IMR-90 (cell line): ENCODE measurements around the gene MFGE8. TPM values are rescaled to one million over a fixed set of nuclear protein-coding genes. Genes with fewer than 3 reads are reported as not detected.

Source experiments
- ATAC-seq: fragments of 200-7000 bp; cut with Tn5 transposase; 2 replicates; pipeline ENCODE4 v1.9.1; 2020; ENCODE audit warnings: low read depth, mild to moderate bottlenecking, moderate library complexity
- BruUV-seq: library from RNA; stranded (reverse); fragments of 400-500 nt; replicated peaks from 2 replicates; lab custom pipeline; 2021; lab: Mats Ljungman, UMichigan
- CTCF ChIA-PET: fragments of 300-600 bp; formaldehyde crosslinking; extraction: SDS; loops from one replicate; lab custom pipeline; 2021; ENCODE audit warnings: antibody characterized with exemption; lab: Yijun Ruan, JAX
- POLR2A ChIA-PET: fragments of 300-600 bp; sonication (Branson Sonifier 250); formaldehyde crosslinking; loops from one replicate; lab custom pipeline; 2022; ENCODE audit warnings: antibody characterized with exemption; ENCODE audit not compliant: unreplicated experiment; lab: Charles Lee
- DNase-seq: peaks from one replicate; pipeline ENCODE4 v3.0.0; 2013
- H2AFZ ChIP-seq: replicated peaks from 2 replicates; pipeline ENCODE3; 2013; ENCODE audit warnings: low read length, mild to moderate bottlenecking; ENCODE audit not compliant: poor library complexity
- H2AK5ac ChIP-seq: 2 replicates; pipeline ENCODE4 v1.6.1; 2013; ENCODE audit warnings: low read depth, low read length, inconsistent platforms
- H2AK9ac ChIP-seq: replicated peaks from 2 replicates; pipeline ENCODE3; 2013; ENCODE audit warnings: mild to moderate bottlenecking, low read depth, low read length, moderate library complexity; ENCODE audit not compliant: poor library complexity
- H2BK120ac ChIP-seq: 2 replicates; pipeline ENCODE4 v1.6.1; 2013; ENCODE audit warnings: low read depth, low read length, inconsistent platforms
- H2BK15ac ChIP-seq: 3 replicates; pipeline ENCODE4 v1.6.1; 2013; ENCODE audit warnings: low read depth, low read length, inconsistent platforms
- H2BK20ac ChIP-seq: 2 replicates; pipeline ENCODE4 v1.6.1; 2013; ENCODE audit warnings: low read depth, mild to moderate bottlenecking, inconsistent platforms, low read length, moderate library complexity
- H2BK5ac ChIP-seq: 2 replicates; pipeline ENCODE4 v1.6.1; 2013; ENCODE audit warnings: mild to moderate bottlenecking, low read depth, low read length, inconsistent platforms; ENCODE audit not compliant: poor library complexity, severe bottlenecking
- H3K14ac ChIP-seq: replicated peaks from 2 replicates; pipeline ENCODE4 v1.6.1; 2013; ENCODE audit warnings: low read depth, low read length, inconsistent platforms
- H3K18ac ChIP-seq: 2 replicates; pipeline ENCODE4 v1.6.1; 2013; ENCODE audit warnings: low read depth, low read length, control low read depth
- H3K23ac ChIP-seq: 2 replicates; pipeline ENCODE4 v1.6.1; 2013; ENCODE audit warnings: low read depth, low read length, inconsistent platforms
- H3K27ac ChIP-seq: 2 replicates; pipeline ENCODE4 v1.5.1; 2013; ENCODE audit warnings: mild to moderate bottlenecking, control low read depth, low read length; ENCODE audit not compliant: insufficient read depth
- H3K27me3 ChIP-seq: 2 replicates; pipeline ENCODE4 v1.6.1; 2013; ENCODE audit warnings: low read length; ENCODE audit not compliant: control insufficient read depth, insufficient read depth
- H3K36me3 ChIP-seq: 2 replicates; pipeline ENCODE4 v1.6.1; 2013; ENCODE audit warnings: low read length, mixed read lengths; ENCODE audit not compliant: control insufficient read depth, insufficient read depth
- H3K4ac ChIP-seq: 2 replicates; pipeline ENCODE4 v1.6.1; 2013; ENCODE audit warnings: low read depth, low read length, inconsistent platforms
- H3K4me1 ChIP-seq: 2 replicates; pipeline ENCODE4 v1.6.1; 2013; ENCODE audit warnings: low read length, mixed read lengths; ENCODE audit not compliant: control insufficient read depth, insufficient read depth
- H3K4me2 ChIP-seq: 2 replicates; pipeline ENCODE4 v1.6.1; 2013; ENCODE audit warnings: low read depth, mild to moderate bottlenecking, control low read depth, low read length, moderate library complexity
- H3K4me3 ChIP-seq: 2 replicates; pipeline ENCODE4 v1.5.1; 2013; ENCODE audit warnings: low read depth, mild to moderate bottlenecking, control low read depth, low read length, moderate library complexity; ENCODE audit not compliant: insufficient read depth
- H3K56ac ChIP-seq: 2 replicates; pipeline ENCODE4 v1.6.1; 2013; ENCODE audit warnings: low read length, inconsistent platforms; ENCODE audit not compliant: insufficient read depth; ENCODE audit errors: extremely low read depth
- H3K79me1 ChIP-seq, 2 experiments: 2 replicates each; pipeline ENCODE4 v1.6.1; 2013; ENCODE audit warnings: low read length in 2 of 2, inconsistent platforms in 1 of 2, low read depth in 1 of 2
- H3K9ac ChIP-seq: 2 replicates; pipeline ENCODE4 v1.6.1; 2013; ENCODE audit warnings: low read depth, low read length, control low read depth
- H3K9me1 ChIP-seq: 2 replicates; pipeline ENCODE4 v1.6.1; 2013; ENCODE audit warnings: low read length, inconsistent platforms; ENCODE audit not compliant: insufficient read depth
- H3K9me3 ChIP-seq: 2 replicates; pipeline ENCODE4 v1.6.1; 2013; ENCODE audit warnings: low read length; ENCODE audit not compliant: control insufficient read depth, insufficient read depth
- H4K20me1 ChIP-seq: 2 replicates; pipeline ENCODE4 v1.6.1; 2013; ENCODE audit warnings: low read length, inconsistent platforms; ENCODE audit not compliant: insufficient read depth
- H4K5ac ChIP-seq: 2 replicates; pipeline ENCODE4 v1.6.1; 2013; ENCODE audit warnings: mild to moderate bottlenecking, low read depth, low read length, control low read depth
- H4K8ac ChIP-seq, 2 experiments: 2 replicates each; pipeline ENCODE4 v1.6.1; 2013; ENCODE audit warnings: low read depth in 2 of 2, low read length in 2 of 2, control low read depth in 1 of 2, inconsistent platforms in 1 of 2
- H4K91ac ChIP-seq: 2 replicates; pipeline ENCODE4 v1.6.1; 2013; ENCODE audit warnings: low read depth, low read length, inconsistent platforms; ENCODE audit not compliant: insufficient read depth
- BHLHE40 ChIP-seq: fragments of 150-350 bp; IDR thresholded peaks from 2 replicates; pipeline ENCODE4 v1.6.1; 2016; ENCODE audit warnings: mild to moderate bottlenecking, low read depth, low read length
- CEBPB ChIP-seq: IDR thresholded peaks from 2 replicates; pipeline ENCODE4 v1.6.1; 2012; ENCODE audit warnings: low read depth, low read length, improper control_type of control experiment
- ELK1 ChIP-seq: fragments of 150-350 bp; IDR thresholded peaks from 2 replicates; pipeline ENCODE4 v1.6.1; 2016; ENCODE audit warnings: low read depth, mild to moderate bottlenecking, low read length, moderate library complexity, borderline replicate concordance
- FOS ChIP-seq: fragments of 150-350 bp; IDR thresholded peaks from 2 replicates; pipeline ENCODE4 v1.6.1; 2016; ENCODE audit warnings: low read depth, low read length
- MAFK ChIP-seq: IDR thresholded peaks from 2 replicates; pipeline ENCODE4 v1.6.1; 2012; ENCODE audit warnings: low read depth, low read length, improper control_type of control experiment
- MAZ ChIP-seq: IDR thresholded peaks from 2 replicates; pipeline ENCODE4 v1.6.1; 2012; ENCODE audit warnings: low read depth, mild to moderate bottlenecking, low read length, improper control_type of control experiment, moderate library complexity, borderline replicate concordance
- NFE2L2 ChIP-seq: fragments of 150-350 bp; IDR thresholded peaks from 2 replicates; pipeline ENCODE4 v1.6.1; 2016; ENCODE audit warnings: low read depth, mild to moderate bottlenecking, low read length
- POLR2A ChIP-seq: IDR thresholded peaks from 2 replicates; pipeline ENCODE4 v1.6.1; 2012; ENCODE audit warnings: mild to moderate bottlenecking, low read depth, low read length
- RAD21 ChIP-seq: IDR thresholded peaks from 2 replicates; pipeline ENCODE4 v1.6.1; 2012; ENCODE audit warnings: low read length, improper control_type of control experiment
- RCOR1 ChIP-seq: IDR thresholded peaks from 2 replicates; pipeline ENCODE4 v1.6.1; 2012; ENCODE audit warnings: mild to moderate bottlenecking, low read length, improper control_type of control experiment; ENCODE audit not compliant: insufficient replicate concordance
- RFX5 ChIP-seq: IDR thresholded peaks from 2 replicates; pipeline ENCODE4 v1.8.0; 2012; ENCODE audit warnings: low read depth, mild to moderate bottlenecking, low read length, moderate library complexity
- SMC3 ChIP-seq: fragments of 150-350 bp; IDR thresholded peaks from 2 replicates; pipeline ENCODE4 v1.6.1; 2016; ENCODE audit warnings: low read depth, mild to moderate bottlenecking, antibody characterized with exemption, low read length, moderate library complexity
- USF2 ChIP-seq: fragments of 150-350 bp; IDR thresholded peaks from 2 replicates; pipeline ENCODE4 v1.6.1; 2017; ENCODE audit warnings: mild to moderate bottlenecking, antibody characterized with exemption, low read length, low read depth
- WGBS, 2 experiments: methylation state at CpG; one replicate each; pipeline versions ENCODE4 v1.1.5 to v1.1.7; 2013; ENCODE audit warnings: missing lambda C conversion rate in 2 of 2; ENCODE audit not compliant: insufficient read length in 1 of 2; ENCODE audit errors: extremely low coverage in 2 of 2; 5-methylcytosine and 5-hydroxymethylcytosine counted together
- dilution Hi-C: fragments of 300-500 bp; cut with HindIII; formaldehyde crosslinking; loops from one replicate; pipeline ENCODE4 v1.14.3; 2018; ENCODE audit warnings: low sequenced_read_pairs; ENCODE audit not compliant: unreplicated experiment
- in situ Hi-C: fragments of 300-500 bp; cut with MboI; formaldehyde crosslinking; loops from 3 replicates; pipeline ENCODE4 v1.14.3; 2019; ENCODE audit warnings: low sequenced_read_pairs, inconsistent platforms, mixed read lengths
- intact Hi-C: fragments of 100-400 bp; cut with micrococcal nuclease; formaldehyde crosslinking; loops from 2 replicates; pipeline ENCODE4 v1.10.0; 2022
- polyA plus RNA-seq, 3 experiments: library from polyadenylated mRNA; depleted of rRNA; stranded (reverse); fragments of >200 nt; gene quantifications; 2 replicates each; pipeline ENCODE4 v1.2.3, GENCODE V29; 2012; ENCODE audit warnings: low replicate concordance in 1 of 3
- total RNA-seq: library from RNA; depleted of rRNA; stranded (reverse); fragments of >200 nt; gene quantifications from 2 replicates; pipeline ENCODE4 v1.2.3, GENCODE V29; 2012

Gene MFGE8
- total and polyA plus RNA-seq, 2 of the 4 experiments (the other 2 are of a cell fraction): 232 to 1,912 TPM

- CTCF ChIA-PET: no interaction called here
These were observed 41.1 kb downstream of the MFGE8 start for GRCh38 chr15:88872106-88872505.

More at GRCh38 chr15:88872106-88872505, 41.1 kb downstream of the MFGE8 start:
- Histone ChIP-seq H3K36me3 (peaks cover 5% of the 10 kb centered on the region), H3K23ac (no peak overlapping the region), H3K27ac (no peak overlapping the region), H3K79me1 (no peaks in the 10 kb centered on the region), H4K5ac (no peak overlapping the region), H3K9me3 (no peaks in the 10 kb centered on the region), H3K4me3 (no peak overlapping the region), H2BK20ac (no peak overlapping the region), H3K14ac (no peak overlapping the region), H4K91ac (no peak overlapping the region), H3K4me2 (no peak overlapping the region), H3K27me3 (peaks cover 31% of the 10 kb centered on the region), H4K8ac (no peak overlapping the region), H3K18ac (no peak overlapping the region), H3K4me1 (no peaks in the 10 kb centered on the region), H2BK5ac (no peak overlapping the region), H2AFZ (no peak overlapping the region), H2AK9ac (no peak overlapping the region), H2BK120ac (no peak overlapping the region), H3K9ac (no peak overlapping the region), H3K4ac (no peak overlapping the region), H2AK5ac (no peak overlapping the region), H4K20me1 (no peaks in the 10 kb centered on the region), H2BK15ac (no peak overlapping the region), H3K56ac (no peak overlapping the region), H3K9me1 (no peaks in the 10 kb centered on the region)
- dilution Hi-C loops: no loop called here
- in situ Hi-C loops: no loop called here
- no peak; the same call in 1 of the 2 replicates for ATAC-seq
- WGBS, 2 experiments: no CpG with 5 or more reads among the region's 6 CpGs
- intact Hi-C loops: no loop called here
- POLR2A ChIA-PET: no interaction called here
- no peak for DNase-seq
- no TSS peak for BruUV-seq
- TF ChIP-seq CEBPB: no peak
- no peak for TF ChIP-seq RFX5
- TF ChIP-seq RAD21: no peak
- no peak for TF ChIP-seq POLR2A
- TF ChIP-seq MAFK: no peak
- TF ChIP-seq FOS: no peak
- TF ChIP-seq RCOR1: no peak
- TF ChIP-seq BHLHE40: no peak
- TF ChIP-seq USF2: no peak
- TF ChIP-seq NFE2L2: no peak
- no peak for TF ChIP-seq ELK1
- TF ChIP-seq MAZ: no peak
- TF ChIP-seq SMC3: no peak
